HEK293 (cell line): ENCODE results near the gene WNT7B.

Experiments
- CTCF ChIA-PET: fragments of 350-600 bp; formaldehyde crosslinking; extraction: SDS; loops from one replicate; lab custom pipeline; 2021; ENCODE audit warnings: antibody characterized with exemption; lab: Yijun Ruan, JAX
- POLR2A ChIA-PET: fragments of 300-600 bp; formaldehyde crosslinking; extraction: SDS; loops from one replicate; lab custom pipeline; 2020; ENCODE audit warnings: antibody characterized with exemption, inconsistent platforms; lab: Yijun Ruan, JAX
- H3K27ac ChIP-seq: fragments of 200-500 bp; sonication (Bioruptor generic); 2 replicates; pipeline ENCODE4 v1.5.1; 2014; ENCODE audit warnings: low read depth, low read length, control low read depth, inconsistent platforms; ENCODE audit errors: extremely low read depth
- H3K36me3 ChIP-seq, 2 experiments: fragments of 200-500 bp in 1 of 2; sonication (Bioruptor generic) in 1 of 2; 1 replicate in 1 of 2; 2 replicates in 1 of 2; pipeline ENCODE4 v1.5.1; 2014 to 2017; ENCODE audit warnings: inconsistent platforms in 2 of 2, low read length in 2 of 2; ENCODE audit not compliant: control insufficient read depth in 2 of 2, insufficient read depth in 1 of 2
- H3K4me1 ChIP-seq: fragments of 200-500 bp; sonication (Bioruptor generic); 2 replicates; pipeline ENCODE4 v1.5.1; 2014; ENCODE audit warnings: mild to moderate bottlenecking, low read length, inconsistent platforms; ENCODE audit not compliant: control insufficient read depth, insufficient read depth
- H3K4me3 ChIP-seq: 2 replicates; pipeline ENCODE4 v1.5.1; 2011; ENCODE audit warnings: low read depth, mild to moderate bottlenecking, control low read depth, low read length, moderate library complexity
- H3K9me3 ChIP-seq: fragments of 200-500 bp; sonication (Bioruptor generic); 2 replicates; pipeline ENCODE4 v1.5.1; 2014; ENCODE audit warnings: low read depth, low read length, inconsistent platforms; ENCODE audit not compliant: control insufficient read depth, insufficient read depth
- AEBP2 ChIP-seq: fragments of 450-650 bp; formaldehyde crosslinking; IDR thresholded peaks from 2 replicates; pipeline ENCODE4 v1.5.1; 2016; ENCODE audit warnings: missing biosample characterization, missing genetic modification characterization, borderline replicate concordance
- EGR2 ChIP-seq: fragments of 450-650 bp; formaldehyde crosslinking; IDR thresholded peaks from 2 replicates; pipeline ENCODE4 v1.5.1; 2016; ENCODE audit warnings: low read depth, missing biosample characterization, missing genetic modification characterization
- GFI1B ChIP-seq: fragments of 450-650 bp; formaldehyde crosslinking; IDR thresholded peaks from 2 replicates; pipeline ENCODE4 v1.5.1; 2016; ENCODE audit warnings: missing biosample characterization, missing genetic modification characterization
- GLI2 ChIP-seq: fragments of 450-650 bp; formaldehyde crosslinking; IDR thresholded peaks from 2 replicates; pipeline ENCODE4; 2017; ENCODE audit warnings: missing biosample characterization, missing genetic modification characterization, low read depth, borderline replicate concordance
- GLIS2 ChIP-seq: fragments of 450-650 bp; formaldehyde crosslinking; IDR thresholded peaks from 2 replicates; pipeline ENCODE4 v1.5.1; 2016; ENCODE audit warnings: missing biosample characterization, missing genetic modification characterization
- HIC1 ChIP-seq: fragments of 450-650 bp; formaldehyde crosslinking; IDR thresholded peaks from 2 replicates; pipeline ENCODE4 v1.5.1; 2016; ENCODE audit warnings: missing biosample characterization, missing genetic modification characterization
- KLF1 ChIP-seq: fragments of 450-650 bp; formaldehyde crosslinking; IDR thresholded peaks from 2 replicates; pipeline ENCODE4 v1.5.1; 2016; ENCODE audit warnings: missing biosample characterization, missing genetic modification characterization
- KLF9 ChIP-seq: fragments of 450-650 bp; formaldehyde crosslinking; IDR thresholded peaks from 2 replicates; pipeline ENCODE4 v1.5.1; 2016; ENCODE audit warnings: missing biosample characterization, missing genetic modification characterization, low read depth
- MEIS1 ChIP-seq: sonication (generic); formaldehyde crosslinking; IDR thresholded peaks from 2 replicates; pipeline ENCODE4 v1.8.1; 2022; ENCODE audit warnings: missing genetic modification reagents, mild to moderate bottlenecking, borderline replicate concordance
- SCRT2 ChIP-seq: fragments of 450-650 bp; formaldehyde crosslinking; IDR thresholded peaks from 2 replicates; pipeline ENCODE4 v1.5.1; 2016; ENCODE audit warnings: missing biosample characterization, missing genetic modification characterization
- YY2 ChIP-seq: fragments of 450-650 bp; formaldehyde crosslinking; IDR thresholded peaks from 2 replicates; pipeline ENCODE4 v1.5.1; 2016; ENCODE audit warnings: missing biosample characterization, missing genetic modification characterization
- ZBTB17 ChIP-seq: fragments of 450-650 bp; formaldehyde crosslinking; IDR thresholded peaks from 2 replicates; pipeline ENCODE4 v1.5.1; 2016; ENCODE audit warnings: missing biosample characterization, missing genetic modification characterization
- ZBTB48 ChIP-seq: fragments of 450-650 bp; formaldehyde crosslinking; IDR thresholded peaks from 2 replicates; pipeline ENCODE4 v1.5.1; 2016; ENCODE audit warnings: missing biosample characterization, missing genetic modification characterization
- ZBTB8A ChIP-seq: fragments of 450-650 bp; formaldehyde crosslinking; IDR thresholded peaks from 2 replicates; pipeline ENCODE4 v1.5.1; 2016; ENCODE audit warnings: missing biosample characterization, missing genetic modification characterization
- ZEB2 ChIP-seq: fragments of 450-650 bp; formaldehyde crosslinking; IDR thresholded peaks from 2 replicates; pipeline ENCODE4 v1.5.1; 2016; ENCODE audit warnings: missing biosample characterization, missing genetic modification characterization
- ZNF169 ChIP-seq: fragments of 450-650 bp; formaldehyde crosslinking; IDR thresholded peaks from 2 replicates; pipeline ENCODE4 v1.5.1; 2016; ENCODE audit warnings: missing biosample characterization, missing genetic modification characterization
- ZNF174 ChIP-seq: fragments of 450-650 bp; formaldehyde crosslinking; IDR thresholded peaks from 2 replicates; pipeline ENCODE4 v1.5.0; 2017; ENCODE audit warnings: missing biosample characterization, mild to moderate bottlenecking, missing genetic modification characterization
- ZNF211 ChIP-seq: fragments of 450-650 bp; formaldehyde crosslinking; IDR thresholded peaks from 2 replicates; pipeline ENCODE4 v1.5.1; 2016; ENCODE audit warnings: low read depth, missing biosample characterization, missing genetic modification characterization
- ZNF26 ChIP-seq: fragments of 450-650 bp; formaldehyde crosslinking; IDR thresholded peaks from 2 replicates; pipeline ENCODE4 v1.5.1; 2016; ENCODE audit warnings: missing biosample characterization, missing genetic modification characterization
- ZNF354C ChIP-seq: fragments of 450-650 bp; formaldehyde crosslinking; IDR thresholded peaks from 2 replicates; pipeline ENCODE4 v1.5.1; 2016; ENCODE audit warnings: missing biosample characterization, missing genetic modification characterization, low read depth, borderline replicate concordance
- ZNF521 ChIP-seq: fragments of 450-650 bp; formaldehyde crosslinking; IDR thresholded peaks from 2 replicates; pipeline ENCODE4 v1.5.1; 2017; ENCODE audit warnings: missing biosample characterization, mild to moderate bottlenecking, missing genetic modification characterization
- ZNF571 ChIP-seq: fragments of 450-650 bp; formaldehyde crosslinking; IDR thresholded peaks from 2 replicates; pipeline ENCODE4 v1.5.0; 2017; ENCODE audit warnings: missing biosample characterization, missing genetic modification characterization
- ZNF585B ChIP-seq: fragments of 450-650 bp; formaldehyde crosslinking; IDR thresholded peaks from 2 replicates; pipeline ENCODE4 v1.5.1; 2016; ENCODE audit warnings: missing biosample characterization, missing genetic modification characterization
- ZNF600 ChIP-seq: fragments of 450-650 bp; formaldehyde crosslinking; IDR thresholded peaks from 2 replicates; pipeline ENCODE4 v1.5.1; 2016; ENCODE audit warnings: missing biosample characterization, missing genetic modification characterization
- ZNF76 ChIP-seq: fragments of 450-650 bp; formaldehyde crosslinking; IDR thresholded peaks from 2 replicates; pipeline ENCODE4; 2016; ENCODE audit warnings: low read depth, missing biosample characterization, missing genetic modification characterization, borderline replicate concordance
- ZNF776 ChIP-seq: fragments of 450-650 bp; formaldehyde crosslinking; IDR thresholded peaks from 2 replicates; pipeline ENCODE4 v1.5.0; 2017; ENCODE audit warnings: missing biosample characterization, missing genetic modification characterization, borderline replicate concordance
- ZNF785 ChIP-seq: fragments of 450-650 bp; formaldehyde crosslinking; IDR thresholded peaks from 2 replicates; pipeline ENCODE4 v1.5.1; 2016; ENCODE audit warnings: missing biosample characterization, missing genetic modification characterization
- ZNF830 ChIP-seq: fragments of 450-650 bp; IDR thresholded peaks from 2 replicates; pipeline ENCODE4 v1.5.0; 2018; ENCODE audit warnings: missing biosample characterization, missing genetic modification characterization, low read depth, mild to moderate bottlenecking, moderate library complexity
- ZSCAN16 ChIP-seq: fragments of 450-650 bp; formaldehyde crosslinking; IDR thresholded peaks from 2 replicates; pipeline ENCODE4 v1.5.1; 2016; ENCODE audit warnings: missing biosample characterization, missing genetic modification characterization
- ZSCAN5A ChIP-seq: fragments of 450-650 bp; formaldehyde crosslinking; IDR thresholded peaks from 2 replicates; pipeline ENCODE4 v1.5.1; 2016; ENCODE audit warnings: missing biosample characterization, missing genetic modification characterization

The WNT7B gene

GRCh38 chr22:45931042-45931441, 45.9 kb downstream of the WNT7B start:
- ChIA-PET CTCF (no interaction called here), POLR2A (no interaction called here)
- Histone ChIP-seq H3K9me3 (no peaks in the 10 kb centered on the region), H3K4me1 (peaks cover 13% of the 10 kb centered on the region), H3K36me3 (no peaks in the 10 kb centered on the region), H3K4me3 (no peak overlapping the region), H3K27ac (no peak overlapping the region)
- no peak for TF ChIP-seq ZNF211 (tag by site-specific recombination)
- TF ChIP-seq YY2 (tag by site-specific recombination) = no peak
- TF ChIP-seq GFI1B (tag by site-specific recombination) = no peak
- TF ChIP-seq ZSCAN5A (tag by site-specific recombination) = no peak
- TF ChIP-seq ZNF354C (tag by site-specific recombination) = no peak
- no peak for TF ChIP-seq ZNF174 (tag by site-specific recombination)
- no peak for TF ChIP-seq ZNF169
- no peak for TF ChIP-seq ZNF76 (tag by site-specific recombination)
- TF ChIP-seq ZNF785 (tag by site-specific recombination) = no peak
- TF ChIP-seq ZNF776 = no peak
- TF ChIP-seq ZNF571 = no peak
- TF ChIP-seq MEIS1 (CRISPR knock-in tag) = no peak
- TF ChIP-seq EGR2 = no peak
- TF ChIP-seq ZBTB48 (tag by site-specific recombination) = no peak
- no peak for TF ChIP-seq ZBTB8A (tag by site-specific recombination)
- no peak for TF ChIP-seq ZNF585B (tag by site-specific recombination)

GRCh38 chr22:45930324-45930723, 46.6 kb downstream of the WNT7B start:
- CTCF ChIA-PET = no interaction called here
- Histone ChIP-seq H3K9me3 (no peaks in the 10 kb centered on the region), H3K4me1 (peaks cover 12% of the 10 kb centered on the region), H3K36me3 (no peaks in the 10 kb centered on the region), H3K27ac (no peak overlapping the region), H3K4me3 (no peak overlapping the region)
- POLR2A ChIA-PET = no interaction called here
- TF ChIP-seq ZNF571 = no peak
- TF ChIP-seq ZNF521 = no peak
- TF ChIP-seq KLF9 (tag by site-specific recombination) = 0 out of 2 replicates have a peak, but pooled peaks have one; percentile 25
- TF ChIP-seq ZSCAN16 (tag by site-specific recombination) = no peak
- TF ChIP-seq ZNF830 (tag by site-specific recombination) = no peak
- no peak for TF ChIP-seq ZNF26 (tag by site-specific recombination)
- TF ChIP-seq EGR2 = peak; percentile 59
- TF ChIP-seq ZNF600 (tag by site-specific recombination) = no peak
- TF ChIP-seq ZEB2 = no peak
- TF ChIP-seq ZBTB17 = no peak
- TF ChIP-seq HIC1 (tag by site-specific recombination) = no peak
- TF ChIP-seq GLIS2 (tag by site-specific recombination) = 0 out of 2 replicates have a peak, but pooled peaks have one; percentile 35
- TF ChIP-seq KLF1 (tag by site-specific recombination) = no peak
- no peak for TF ChIP-seq GLI2 (tag by site-specific recombination)
- TF ChIP-seq SCRT2 (tag by site-specific recombination) = no peak
- TF ChIP-seq AEBP2 = no peak
